Measurements from ENCODE around the gene SLC36A3.

SLC36A3 gene

GRCh38 chr5:151275803-151276202, 27.8 kb downstream of the SLC36A3 start:
- DNase-seq (ENCODE audit: low spot score) = no peak
- no peaks in the 10 kb centered on the region for H3K36me3 ChIP-seq (replicated peaks in 1 of 2; ENCODE audit: control insufficient read depth in 2 of 2, insufficient read depth in 2 of 2, low read length in 2 of 2)
- no peak overlapping the region for H4K91ac ChIP-seq (ENCODE audit: low read depth, low read length, poor library complexity)

GRCh38 chr5:151274666-151275065, 28.9 kb downstream of the SLC36A3 start:
- Histone ChIP-seq H3K9me3 (replicated peaks in 1 of 2; ENCODE audit: control insufficient read depth in 2 of 2, insufficient read depth in 1 of 2, low read depth in 1 of 2, low read length in 2 of 2) (no peaks in the 10 kb centered on the region), H3K79me1 (ENCODE audit: low read depth, low read length) (no peaks in the 10 kb centered on the region), H3K14ac (ENCODE audit: low read length) (no peak overlapping the region), H3K27me3 (ENCODE audit: control insufficient read depth in 3 of 3, insufficient read depth in 3 of 3, low read depth in 1 of 3, low read length in 3 of 3) (no peaks in the 10 kb centered on the region), H2BK15ac (ENCODE audit: low read length) (no peak overlapping the region), H3K27ac (replicated peaks; ENCODE audit: low read length) (no peak overlapping the region), H2BK120ac (ENCODE audit: low read depth, low read length) (no peak overlapping the region), H3K4ac (ENCODE audit: low read length) (no peak overlapping the region), H3K9ac (ENCODE audit: low read depth, low read length, poor library complexity) (no peak overlapping the region), H2BK12ac (ENCODE audit: low read length) (no peak overlapping the region), H3K36me3 (replicated peaks in 1 of 2; ENCODE audit: control insufficient read depth in 2 of 2, insufficient read depth in 2 of 2, low read length in 2 of 2) (peaks cover 0 to 3% of the 10 kb centered on the region in 2 donors), H3K4me2 (ENCODE audit: insufficient read depth, low read length, poor library complexity, severe bottlenecking) (no peak overlapping the region), H4K91ac (ENCODE audit: low read depth, low read length, poor library complexity) (no peak overlapping the region), H4K8ac (ENCODE audit: low read depth, low read length) (no peak overlapping the region), H3K4me3 (ENCODE audit: low read length in 2 of 2) (no peak overlapping the region), H2AFZ (ENCODE audit: low read length) (no peak overlapping the region), H3K18ac (ENCODE audit: low read length) (no peak overlapping the region), H3K4me1 (ENCODE audit: control insufficient read depth in 2 of 2, insufficient read depth in 1 of 2, low read depth in 1 of 2, low read length in 2 of 2) (no peaks in the 10 kb centered on the region), H3K23ac (ENCODE audit: low read depth, low read length, poor library complexity) (no peak overlapping the region), H2AK5ac (ENCODE audit: low read depth, low read length) (no peak overlapping the region), H2BK5ac (ENCODE audit: low read length) (no peak overlapping the region)
- DNase-seq (ENCODE audit: low spot score) = no peak

More at GRCh38 chr5:151275803-151276202, 27.8 kb downstream of the SLC36A3 start:
- no peak overlapping the region for H3K4me3 ChIP-seq (ENCODE audit: low read length in 2 of 2)
- H3K9me3 ChIP-seq (replicated peaks in 1 of 2; ENCODE audit: control insufficient read depth in 2 of 2, insufficient read depth in 1 of 2, low read depth in 1 of 2, low read length in 2 of 2) = no peaks in the 10 kb centered on the region
- no peak overlapping the region for H2BK5ac ChIP-seq (ENCODE audit: low read length)
- no peak overlapping the region for H2BK12ac ChIP-seq (ENCODE audit: low read length)
- no peaks in the 10 kb centered on the region for H3K27me3 ChIP-seq (ENCODE audit: control insufficient read depth in 3 of 3, insufficient read depth in 3 of 3, low read depth in 1 of 3, low read length in 3 of 3)
- no peak overlapping the region for H3K18ac ChIP-seq (ENCODE audit: low read length)
- no peak overlapping the region for H3K23ac ChIP-seq (ENCODE audit: low read depth, low read length, poor library complexity)
- WGBS, 2 donors (ENCODE audit: extremely low coverage in 2 of 2, insufficient read length in 2 of 2, insufficient replicate concordance in 1 of 2) = no CpG with 5 or more reads among the region's 2 CpGs
- H3K79me1 ChIP-seq (ENCODE audit: low read depth, low read length) = no peaks in the 10 kb centered on the region
- no peak overlapping the region for H4K8ac ChIP-seq (ENCODE audit: low read depth, low read length)
- H2BK15ac ChIP-seq (ENCODE audit: low read length) = no peak overlapping the region
- H2BK120ac ChIP-seq (ENCODE audit: low read depth, low read length) = no peak overlapping the region
- no peak overlapping the region for H3K9ac ChIP-seq (ENCODE audit: low read depth, low read length, poor library complexity)
- no peak overlapping the region for H3K27ac ChIP-seq (replicated peaks; ENCODE audit: low read length)
- H3K4ac ChIP-seq (ENCODE audit: low read length) = no peak overlapping the region
- H3K14ac ChIP-seq (ENCODE audit: low read length) = no peak overlapping the region
- no peaks in the 10 kb centered on the region for H3K4me1 ChIP-seq (ENCODE audit: control insufficient read depth in 2 of 2, insufficient read depth in 1 of 2, low read depth in 1 of 2, low read length in 2 of 2)
- H3K4me2 ChIP-seq (ENCODE audit: insufficient read depth, low read length, poor library complexity, severe bottlenecking) = no peak overlapping the region
- no peak overlapping the region for H2AFZ ChIP-seq (ENCODE audit: low read length)
- H2AK5ac ChIP-seq (ENCODE audit: low read depth, low read length) = no peak overlapping the region

- H3K27me3 ChIP-seq (ENCODE audit: control insufficient read depth in 3 of 3, insufficient read depth in 3 of 3, low read depth in 1 of 3, low read length in 3 of 3) = no peaks in the 10 kb centered on the region
- H3K27ac ChIP-seq (replicated peaks; ENCODE audit: low read length) = no peak overlapping the region
- H3K4me2 ChIP-seq (ENCODE audit: insufficient read depth, low read length, poor library complexity, severe bottlenecking) = no peak overlapping the region
- peaks cover 6 to 10% of the 10 kb centered on the region in 2 donors for H3K36me3 ChIP-seq (replicated peaks in 1 of 2; ENCODE audit: control insufficient read depth in 2 of 2, insufficient read depth in 2 of 2, low read length in 2 of 2)
- H4K91ac ChIP-seq (ENCODE audit: low read depth, low read length, poor library complexity) = no peak overlapping the region
- no peak overlapping the region for H2BK12ac ChIP-seq (ENCODE audit: low read length)
- H3K4ac ChIP-seq (ENCODE audit: low read length) = no peak overlapping the region
- H2AFZ ChIP-seq (ENCODE audit: low read length) = no peak overlapping the region
- no peak overlapping the region for H2BK120ac ChIP-seq (ENCODE audit: low read depth, low read length)
- no peak overlapping the region for H3K18ac ChIP-seq (ENCODE audit: low read length)
- H3K14ac ChIP-seq (ENCODE audit: low read length) = no peak overlapping the region
- H3K23ac ChIP-seq (ENCODE audit: low read depth, low read length, poor library complexity) = no peak overlapping the region
- no peaks in the 10 kb centered on the region for H3K9me3 ChIP-seq (replicated peaks in 1 of 2; ENCODE audit: control insufficient read depth in 2 of 2, insufficient read depth in 1 of 2, low read depth in 1 of 2, low read length in 2 of 2)
- no peak overlapping the region for H4K8ac ChIP-seq (ENCODE audit: low read depth, low read length)
- no peaks in the 10 kb centered on the region for H3K4me1 ChIP-seq (ENCODE audit: control insufficient read depth in 2 of 2, insufficient read depth in 1 of 2, low read depth in 1 of 2, low read length in 2 of 2)
- H2BK15ac ChIP-seq (ENCODE audit: low read length) = no peak overlapping the region
- H2AK5ac ChIP-seq (ENCODE audit: low read depth, low read length) = no peak overlapping the region
- H3K79me1 ChIP-seq (ENCODE audit: low read depth, low read length) = no peaks in the 10 kb centered on the region
- H2BK5ac ChIP-seq (ENCODE audit: low read length) = no peak overlapping the region
- H3K9ac ChIP-seq (ENCODE audit: low read depth, low read length, poor library complexity) = no peak overlapping the region
- DNase-seq (ENCODE audit: low spot score) = no peak
- H3K4me3 ChIP-seq (ENCODE audit: low read length in 2 of 2) = no peak overlapping the region
These were observed 32.2 kb downstream of the SLC36A3 start for GRCh38 chr5:151271336-151271735.

GRCh38 chr5:151270599-151270998, 33.0 kb downstream of the SLC36A3 start:
- H3K27ac ChIP-seq (replicated peaks; ENCODE audit: low read length) = no peak overlapping the region
- H3K4ac ChIP-seq (ENCODE audit: low read length) = no peak overlapping the region
- no peak overlapping the region for H2AFZ ChIP-seq (ENCODE audit: low read length)
- no peak overlapping the region for H3K4me2 ChIP-seq (ENCODE audit: insufficient read depth, low read length, poor library complexity, severe bottlenecking)
- no peak overlapping the region for H2AK5ac ChIP-seq (ENCODE audit: low read depth, low read length)
- no peak overlapping the region for H4K91ac ChIP-seq (ENCODE audit: low read depth, low read length, poor library complexity)
- no peak overlapping the region for H3K18ac ChIP-seq (ENCODE audit: low read length)
- H2BK15ac ChIP-seq (ENCODE audit: low read length) = no peak overlapping the region
- no peaks in the 10 kb centered on the region for H3K4me1 ChIP-seq (ENCODE audit: control insufficient read depth in 2 of 2, insufficient read depth in 1 of 2, low read depth in 1 of 2, low read length in 2 of 2)
- H3K9ac ChIP-seq (ENCODE audit: low read depth, low read length, poor library complexity) = no peak overlapping the region
- no peak overlapping the region for H3K4me3 ChIP-seq (ENCODE audit: low read length in 2 of 2)
- H3K27me3 ChIP-seq (ENCODE audit: control insufficient read depth in 3 of 3, insufficient read depth in 3 of 3, low read depth in 1 of 3, low read length in 3 of 3) = no peaks in the 10 kb centered on the region
- DNase-seq (ENCODE audit: low spot score) = no peak
- no CpG with 5 or more reads among the region's 1 CpG for WGBS, 2 donors (ENCODE audit: extremely low coverage in 2 of 2, insufficient read length in 2 of 2, insufficient replicate concordance in 1 of 2)
- H3K14ac ChIP-seq (ENCODE audit: low read length) = no peak overlapping the region
- no peak overlapping the region for H2BK120ac ChIP-seq (ENCODE audit: low read depth, low read length)
- H3K9me3 ChIP-seq (replicated peaks in 1 of 2; ENCODE audit: control insufficient read depth in 2 of 2, insufficient read depth in 1 of 2, low read depth in 1 of 2, low read length in 2 of 2) = no peaks in the 10 kb centered on the region
- H4K8ac ChIP-seq (ENCODE audit: low read depth, low read length) = no peak overlapping the region
- no peaks in the 10 kb centered on the region for H3K79me1 ChIP-seq (ENCODE audit: low read depth, low read length)
- H3K23ac ChIP-seq (ENCODE audit: low read depth, low read length, poor library complexity) = no peak overlapping the region
- no peak overlapping the region for H2BK5ac ChIP-seq (ENCODE audit: low read length)
- peaks cover 6 to 10% of the 10 kb centered on the region in 2 donors for H3K36me3 ChIP-seq (replicated peaks in 1 of 2; ENCODE audit: control insufficient read depth in 2 of 2, insufficient read depth in 2 of 2, low read length in 2 of 2)
- H2BK12ac ChIP-seq (ENCODE audit: low read length) = no peak overlapping the region

All from neuronal stem cell (in vitro differentiated cells).